IPS-18c (cell line): Measurements from ENCODE around the gene THAP7.

ENCODE experiments used
- H3K4me3 ChIP-seq: 2 replicates; pipeline ENCODE4 v1.7.0; 2013; ENCODE audit warnings: low read depth, mild to moderate bottlenecking, low read length, moderate library complexity; ENCODE audit not compliant: insufficient read depth
- H3K9me3 ChIP-seq: one replicate; pipeline ENCODE4 v1.6.1; 2013; ENCODE audit warnings: mild to moderate bottlenecking, low read length, moderate library complexity; ENCODE audit not compliant: control insufficient read depth, insufficient read depth

The THAP7 gene

DNA sequence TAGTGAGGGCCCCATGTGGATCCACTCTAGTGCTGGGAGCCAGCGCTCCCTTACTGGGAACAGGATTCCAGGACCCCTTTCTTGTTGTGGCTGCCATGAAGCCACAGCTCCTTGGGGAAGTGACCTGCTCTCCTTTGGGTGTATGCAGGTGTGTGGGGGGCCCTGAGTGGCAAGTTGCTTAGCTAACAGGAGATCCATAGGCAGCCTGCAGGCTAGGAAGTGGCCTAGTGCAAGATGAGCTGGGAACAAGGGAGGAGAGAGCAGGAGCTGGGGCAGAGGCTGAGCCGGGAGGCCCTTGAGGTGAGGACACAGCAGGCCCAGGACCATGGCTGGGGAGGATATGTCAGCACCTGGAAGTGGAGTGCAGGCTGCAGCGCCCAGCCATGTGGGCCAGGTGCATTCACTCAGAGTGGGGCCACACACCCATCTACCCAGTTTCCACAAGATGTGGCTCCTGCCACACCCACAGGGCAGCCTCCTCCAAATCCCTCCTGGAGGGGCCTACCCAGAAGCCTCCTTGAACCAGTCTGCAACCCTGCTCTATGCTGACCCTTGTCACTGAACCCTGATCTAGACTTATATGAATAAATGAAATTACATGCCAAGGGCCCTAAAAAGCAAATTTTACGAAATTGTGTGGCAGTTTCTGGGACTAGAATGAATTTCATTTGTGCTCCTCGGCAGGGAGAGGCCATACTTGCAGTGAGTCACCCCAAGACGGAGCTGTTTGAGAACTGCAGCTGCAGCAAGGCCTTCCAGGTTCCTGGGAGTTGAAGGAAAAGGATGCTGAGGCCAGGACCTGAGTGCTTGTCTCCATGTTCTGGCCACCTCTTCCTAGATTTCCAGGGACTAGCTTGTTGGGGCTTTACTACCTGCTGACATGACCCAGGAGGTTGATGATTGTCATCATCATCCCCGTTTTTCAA lies 3.2 kb downstream of the THAP7 start:
- Histone ChIP-seq H3K4me3 (no peak overlapping the region), H3K9me3 (no peaks in the 10 kb centered on the region)

DNA sequence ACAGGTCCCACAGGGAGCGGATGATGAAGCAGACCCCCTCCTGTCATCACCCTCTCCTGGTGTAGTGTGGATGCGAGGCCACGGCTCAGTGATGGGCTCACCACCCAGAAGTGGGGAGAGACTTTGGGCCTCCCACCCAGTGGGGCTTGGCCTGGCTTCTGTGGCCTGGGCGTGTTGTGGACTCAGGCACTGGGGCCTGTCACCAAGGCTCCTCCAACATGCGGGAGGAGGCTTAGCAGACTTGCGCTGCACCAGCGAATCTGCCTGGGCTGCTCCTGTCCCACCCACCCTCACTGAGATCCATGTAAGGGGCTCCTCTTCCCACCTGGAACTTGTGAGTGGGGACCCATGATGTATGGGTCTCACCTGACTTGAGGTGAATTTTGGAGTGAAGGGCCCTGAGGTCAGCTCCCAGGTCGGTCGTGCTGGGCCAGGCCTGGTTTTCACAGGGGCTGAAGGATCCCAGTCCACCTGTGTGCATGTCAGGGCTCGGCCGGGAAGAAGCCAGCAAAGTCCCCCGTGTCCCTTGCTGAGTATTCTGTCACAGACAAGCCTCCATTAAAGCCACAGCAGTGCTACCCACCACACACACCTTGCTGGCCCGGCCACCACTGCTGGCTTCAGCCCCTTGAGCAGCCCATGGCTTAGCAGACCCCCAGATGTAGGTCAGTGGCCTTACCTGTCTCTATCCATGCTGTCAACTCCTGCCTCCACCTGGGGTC lies 4.2 kb downstream of the THAP7 start:
- no peaks in the 10 kb centered on the region for H3K9me3 ChIP-seq
- no peak overlapping the region for H3K4me3 ChIP-seq

DNA sequence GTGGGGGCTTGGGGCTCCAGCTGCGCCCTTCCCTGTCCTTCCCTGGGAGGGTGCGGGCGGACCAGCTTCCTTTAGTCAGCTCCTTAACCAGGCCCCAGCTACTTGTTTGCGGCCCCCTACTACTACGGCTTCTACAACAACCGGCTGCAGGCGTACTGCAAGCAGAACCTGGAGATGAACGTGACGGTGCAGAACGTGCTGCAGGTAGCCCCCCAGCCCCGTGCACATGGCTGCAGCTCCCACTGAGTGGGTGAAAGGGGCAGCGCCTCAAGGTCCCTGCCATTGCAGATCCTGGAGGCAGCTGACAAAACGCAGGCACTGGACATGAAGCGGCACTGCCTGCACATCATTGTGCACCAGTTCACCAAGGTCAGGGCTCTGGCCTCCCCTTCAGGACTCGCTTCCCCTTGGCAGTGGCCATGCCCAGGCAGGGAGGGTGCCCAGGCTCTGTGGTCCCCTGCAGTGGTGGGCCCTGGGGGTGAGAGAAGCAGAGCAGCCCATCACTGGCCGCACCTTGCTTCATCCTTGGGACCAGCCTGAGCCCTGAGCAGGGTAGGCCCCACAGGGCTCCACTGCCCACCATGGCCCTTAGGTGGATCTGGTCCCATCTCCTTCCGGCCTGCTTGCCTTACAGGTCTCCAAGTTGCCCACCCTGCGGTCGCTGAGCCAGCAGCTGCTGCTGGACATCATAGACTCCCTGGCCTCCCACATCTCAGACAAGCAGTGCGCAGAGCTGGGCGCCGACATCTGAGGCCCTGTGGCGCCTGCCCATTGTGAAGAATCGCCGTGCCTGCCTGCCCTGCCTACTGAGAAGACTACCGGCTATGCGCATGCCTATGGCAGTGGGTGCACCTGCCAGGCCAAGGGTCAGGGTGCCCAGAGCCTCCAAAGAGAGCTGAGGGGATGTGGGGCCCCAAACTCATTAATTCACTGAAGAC lies 5.1 kb downstream of the THAP7 start:
- no peak overlapping the region for H3K4me3 ChIP-seq
- H3K9me3 ChIP-seq = no peaks in the 10 kb centered on the region

DNA sequence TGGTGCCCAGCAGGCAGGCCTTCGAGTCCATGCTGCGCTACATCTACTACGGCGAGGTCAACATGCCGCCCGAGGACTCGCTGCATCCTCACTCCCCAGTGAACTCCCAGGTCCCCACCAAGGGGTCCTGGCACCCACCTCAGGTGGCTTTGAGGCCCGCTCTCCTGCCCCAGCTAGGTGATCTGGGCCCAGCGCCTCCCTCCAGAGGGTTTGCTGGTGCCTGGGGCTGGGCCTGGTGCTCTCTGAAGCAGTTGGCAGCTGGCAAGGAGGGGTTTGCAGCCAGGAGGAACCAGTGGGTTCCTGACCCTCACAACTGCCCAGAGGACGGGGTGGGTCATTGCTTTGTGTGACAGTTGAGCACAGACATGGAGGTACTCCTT lies 5.9 kb downstream of the THAP7 start:
- H3K4me3 ChIP-seq = no peak overlapping the region
- no peaks in the 10 kb centered on the region for H3K9me3 ChIP-seq

DNA sequence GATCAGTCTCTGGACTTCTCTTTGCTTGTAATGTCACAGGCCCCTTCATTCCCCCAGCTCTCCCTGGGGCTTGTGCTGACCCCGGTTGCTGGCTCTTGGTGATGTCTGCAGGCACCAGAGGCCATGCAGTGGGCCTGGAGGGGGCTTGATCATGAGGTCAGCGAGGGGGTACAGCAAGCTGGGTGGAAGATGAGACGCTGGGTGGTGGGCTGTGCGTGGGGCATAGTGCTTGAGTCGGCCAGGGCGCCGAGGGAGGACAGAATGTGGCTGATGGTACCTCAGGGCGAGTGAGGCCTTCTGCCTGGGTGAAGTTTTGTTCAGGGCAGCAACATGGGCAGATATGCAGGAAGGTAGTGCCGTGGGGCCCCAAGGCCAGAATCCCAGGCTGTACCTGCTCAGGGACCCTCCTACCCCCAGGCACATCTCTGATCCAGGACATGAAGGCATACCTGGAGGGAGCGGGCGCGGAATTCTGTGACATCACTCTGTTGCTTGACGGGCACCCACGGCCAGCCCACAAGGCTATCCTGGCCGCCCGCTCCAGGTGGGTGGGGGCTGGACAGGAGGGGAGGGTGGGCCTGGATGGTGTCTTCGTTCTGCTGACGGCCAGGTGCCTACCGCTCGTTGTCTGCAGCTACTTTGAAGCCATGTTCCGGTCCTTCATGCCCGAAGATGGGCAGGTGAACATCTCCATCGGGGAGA lies 6.4 kb downstream of the THAP7 start:
- no peak overlapping the region for H3K4me3 ChIP-seq

DNA sequence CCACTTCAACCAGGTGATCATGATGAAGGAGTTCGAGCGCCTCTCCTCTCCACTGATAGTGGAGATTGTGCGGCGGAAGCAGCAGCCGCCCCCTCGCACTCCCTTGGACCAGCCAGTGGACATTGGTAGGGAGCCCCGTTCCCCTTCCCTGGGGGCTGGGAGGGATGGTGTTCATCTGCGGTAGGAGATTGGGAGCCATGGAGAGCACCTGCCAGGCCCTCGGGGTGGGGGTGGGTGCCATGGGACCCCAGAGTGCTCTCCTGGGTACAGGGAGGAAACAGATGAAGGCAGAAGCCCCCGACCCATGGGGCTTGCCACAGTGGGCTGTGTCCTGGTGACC lies 7.0 kb downstream of the THAP7 start:
- no peak overlapping the region for H3K4me3 ChIP-seq
- no peaks in the 10 kb centered on the region for H3K9me3 ChIP-seq

More for the DNA sequence above, 6.4 kb downstream of the THAP7 start:
- H3K9me3 ChIP-seq = no peaks in the 10 kb centered on the region

DNA sequence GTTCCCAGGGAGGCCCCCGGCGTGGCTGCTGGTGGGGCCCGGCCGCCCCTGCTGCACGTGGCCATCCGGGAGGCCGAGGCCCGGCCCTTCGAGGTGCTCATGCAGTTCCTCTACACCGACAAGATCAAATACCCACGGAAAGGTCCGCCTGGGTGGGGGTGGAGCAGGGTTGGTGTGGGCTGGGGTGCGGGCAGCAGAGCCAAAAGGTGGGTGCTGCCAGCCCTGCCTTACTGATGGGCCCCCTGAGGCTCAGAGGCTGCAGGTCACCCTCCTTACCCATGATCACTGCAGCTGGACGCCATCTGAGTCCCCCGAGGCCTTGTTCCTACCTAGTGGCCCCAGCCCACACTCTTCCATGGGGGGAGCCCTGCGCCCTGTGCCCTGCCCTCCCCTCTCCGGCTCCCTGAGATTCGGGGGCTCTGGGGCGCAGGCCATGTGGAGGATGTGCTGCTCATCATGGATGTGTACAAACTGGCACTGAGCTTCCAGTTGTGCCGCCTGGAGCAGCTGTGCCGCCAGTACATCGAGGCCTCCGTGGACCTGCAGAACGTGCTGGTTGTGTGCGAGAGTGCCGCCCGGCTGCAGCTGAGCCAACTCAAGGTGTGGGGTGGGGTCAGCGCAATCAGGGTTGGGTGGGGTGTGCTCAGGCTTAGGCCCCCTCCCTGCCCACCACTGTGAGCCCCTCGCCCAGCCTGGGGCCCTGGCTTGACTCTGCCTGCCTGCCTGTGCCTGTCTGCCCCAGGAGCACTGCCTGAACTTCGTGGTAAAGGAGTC lies 7.6 kb downstream of the THAP7 start:
- Histone ChIP-seq H3K9me3 (no peaks in the 10 kb centered on the region), H3K4me3 (no peak overlapping the region)

DNA sequence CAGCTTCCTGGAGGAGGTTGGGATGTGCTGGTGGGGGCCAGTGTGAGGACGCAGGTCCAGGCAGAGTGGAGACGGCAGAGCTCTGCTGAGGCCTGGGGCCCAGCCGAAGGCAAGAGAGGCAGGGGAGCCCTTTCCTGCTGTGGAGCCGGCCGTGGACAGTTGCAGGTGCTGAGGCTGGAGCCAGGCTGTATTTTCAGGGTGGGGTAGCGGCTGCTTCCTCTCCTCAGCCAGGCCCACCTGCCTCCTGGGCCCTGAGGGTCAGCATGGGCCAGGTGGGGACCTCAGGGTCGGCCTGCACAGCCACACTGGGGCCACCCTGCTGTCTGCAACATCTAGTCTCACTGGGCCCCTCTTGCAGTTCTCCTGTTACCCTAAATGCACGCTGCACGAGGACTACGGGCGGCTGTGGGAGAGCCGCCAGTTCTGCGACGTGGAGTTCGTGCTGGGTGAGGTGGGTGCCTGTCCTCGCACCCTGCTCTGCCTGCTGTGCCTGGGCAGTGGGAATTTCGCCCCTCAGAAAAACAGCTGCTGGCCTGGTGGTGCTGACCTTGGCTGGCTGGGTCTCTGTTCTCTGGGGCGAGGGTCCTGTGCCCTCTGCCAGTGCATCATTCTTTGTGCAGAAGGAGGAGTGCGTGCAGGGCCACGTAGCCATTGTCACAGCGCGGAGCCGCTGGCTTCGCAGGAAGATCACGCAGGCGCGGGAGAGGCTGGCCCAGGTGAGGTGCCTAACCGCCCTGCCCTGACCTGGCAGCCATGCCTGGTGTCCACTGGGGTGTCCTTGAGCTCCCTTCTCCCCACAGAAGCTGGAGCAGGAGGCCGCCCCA lies 8.4 kb downstream of the THAP7 start:
- Histone ChIP-seq H3K4me3 (no peak overlapping the region), H3K9me3 (no peaks in the 10 kb centered on the region)

DNA sequence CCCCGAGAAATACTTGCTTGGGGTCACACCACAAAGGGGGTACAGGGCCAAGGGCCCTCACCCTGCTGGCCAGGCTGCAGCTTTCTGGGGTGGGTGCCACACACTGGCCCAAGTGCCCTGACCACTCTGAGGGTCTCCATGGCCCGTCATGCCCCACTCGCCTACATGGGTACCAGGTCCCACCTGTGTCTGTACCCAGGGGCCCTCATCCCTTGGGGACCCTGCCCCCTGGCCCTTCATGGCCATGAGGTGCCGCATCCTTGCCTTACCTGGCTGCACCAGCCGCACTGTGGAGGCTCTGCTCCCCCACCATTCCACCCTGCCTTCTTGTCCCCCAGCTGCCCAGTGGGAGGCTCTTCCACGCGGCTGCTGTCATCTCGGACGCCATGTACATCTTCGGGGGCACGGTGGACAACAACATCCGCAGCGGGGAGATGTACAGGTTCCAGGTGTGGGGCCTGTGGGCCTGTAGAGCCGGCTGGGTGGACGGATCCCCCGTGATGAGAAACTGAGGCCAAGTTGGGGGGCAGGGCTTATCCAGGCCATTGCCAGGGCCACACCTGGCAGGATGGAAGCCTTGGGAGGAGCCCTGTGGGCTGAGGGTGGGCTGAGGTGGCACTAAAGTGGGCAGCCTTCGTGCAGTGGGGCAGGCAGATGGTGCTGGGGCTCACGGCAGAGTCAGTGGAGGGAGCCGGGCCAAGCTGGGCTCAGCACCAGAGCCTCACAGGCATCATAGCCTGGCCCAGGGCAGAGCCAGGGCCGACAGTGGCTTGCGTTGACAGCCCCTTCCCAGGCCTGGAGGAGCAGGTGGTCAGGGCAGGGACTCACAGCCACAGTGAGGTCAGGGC lies 9.2 kb downstream of the THAP7 start:
- H3K9me3 ChIP-seq = no peaks in the 10 kb centered on the region
- no peak overlapping the region for H3K4me3 ChIP-seq

DNA sequence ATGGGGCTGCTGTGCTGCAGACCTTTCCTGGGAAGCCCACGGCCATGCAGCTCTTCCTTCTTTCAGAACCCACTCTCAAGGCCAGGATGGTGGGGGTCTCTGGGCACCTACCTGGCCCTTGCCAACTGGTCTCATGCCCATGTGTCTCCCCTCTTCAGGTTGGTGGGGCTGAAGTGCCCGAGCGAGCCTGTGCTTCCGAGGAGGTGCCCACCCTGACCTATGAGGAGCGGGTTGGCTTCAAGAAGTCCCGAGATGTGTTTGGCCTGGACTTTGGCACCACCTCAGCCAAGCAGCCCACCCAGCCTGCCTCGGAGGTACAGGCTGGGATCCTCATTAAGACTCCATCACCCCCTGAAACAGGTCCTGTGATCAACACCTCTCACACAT lies 9.9 kb downstream of the THAP7 start:
- Histone ChIP-seq H3K9me3 (no peaks in the 10 kb centered on the region), H3K4me3 (no peak overlapping the region)

DNA sequence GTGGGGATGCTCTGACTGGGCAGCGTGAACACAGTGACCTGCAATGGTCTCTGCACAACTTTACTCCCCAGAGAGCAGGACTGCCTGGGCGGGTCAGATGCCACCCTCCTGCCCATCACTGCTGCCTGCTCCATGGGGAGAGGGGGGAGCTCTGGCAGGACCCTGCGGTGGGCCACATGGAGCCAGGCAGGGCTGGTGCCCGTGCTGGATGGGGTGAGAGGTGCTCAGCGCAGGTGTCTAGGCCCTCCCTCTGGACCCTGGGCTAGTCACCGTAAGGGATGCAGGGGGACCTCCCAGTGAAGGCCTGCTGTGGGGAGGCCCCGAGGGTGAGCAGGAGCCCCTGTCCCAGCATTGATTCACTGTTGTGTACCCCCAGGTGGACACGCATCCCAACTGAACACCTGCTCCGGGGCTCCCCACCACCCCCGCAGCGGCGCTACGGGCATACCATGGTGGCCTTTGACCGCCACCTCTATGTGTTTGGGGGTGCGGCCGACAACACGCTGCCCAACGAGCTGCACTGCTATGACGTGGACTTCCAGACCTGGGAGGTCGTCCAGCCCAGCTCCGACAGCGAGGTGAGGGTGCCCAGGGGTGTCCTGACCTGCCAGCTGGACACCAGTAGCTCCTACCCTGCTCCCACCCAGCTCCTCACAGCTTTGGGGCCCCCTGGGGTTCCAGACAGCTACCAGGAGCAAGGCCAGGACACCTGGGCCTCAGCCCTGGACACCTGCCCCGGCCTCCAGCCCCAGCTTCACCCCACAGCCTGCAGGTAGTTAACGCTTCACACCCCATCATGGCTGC lies 10.5 kb downstream of the THAP7 start:
- Histone ChIP-seq H3K4me3 (no peak overlapping the region), H3K9me3 (no peaks in the 10 kb centered on the region)

DNA sequence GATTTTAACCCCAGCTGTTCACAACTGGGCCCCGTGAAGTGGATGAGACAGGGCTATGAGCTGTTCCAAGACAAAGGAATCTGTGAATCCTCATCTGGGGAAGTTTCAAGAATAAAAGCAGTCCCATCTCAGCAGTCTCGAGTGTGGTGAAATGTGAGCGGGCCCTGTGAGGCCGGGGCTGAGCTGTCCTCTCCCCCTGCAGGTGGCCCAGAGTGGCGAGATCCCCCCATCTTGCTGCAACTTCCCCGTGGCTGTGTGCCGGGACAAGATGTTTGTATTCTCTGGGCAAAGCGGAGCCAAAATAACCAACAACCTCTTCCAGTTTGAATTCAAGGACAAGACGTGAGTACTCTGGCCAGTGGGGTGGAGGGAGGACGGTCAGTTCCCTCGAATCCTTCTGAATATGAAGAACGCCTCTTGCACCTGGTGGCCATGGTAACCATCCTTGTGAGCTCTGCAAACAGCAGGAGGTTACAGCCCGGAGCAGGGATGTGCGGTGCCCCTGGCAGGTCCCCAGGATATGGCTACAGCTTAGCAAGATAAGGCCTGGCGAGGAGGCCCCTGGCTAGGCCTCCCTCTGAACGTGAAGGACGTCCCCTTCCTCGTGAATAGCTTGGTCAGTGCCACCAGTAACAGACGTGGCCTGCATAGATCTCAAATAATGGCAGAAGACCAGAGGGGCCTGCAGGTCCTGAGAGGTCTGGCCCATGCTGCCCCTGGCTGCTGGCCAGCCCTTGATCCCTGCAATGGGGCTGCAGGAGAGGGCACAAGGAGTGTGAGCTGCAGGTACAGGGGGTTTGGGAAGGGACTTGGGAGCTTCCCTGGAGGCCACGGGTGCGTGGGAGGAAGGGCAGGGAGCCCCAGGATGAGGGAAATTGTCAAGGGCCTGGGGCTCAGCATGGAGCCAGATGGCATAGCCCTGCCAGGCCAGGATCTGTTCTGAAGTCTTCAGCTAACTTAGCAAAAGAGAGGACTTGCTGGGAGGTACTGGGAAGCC lies 11.4 kb downstream of the THAP7 start:
- H3K9me3 ChIP-seq = no peaks in the 10 kb centered on the region
- no peak overlapping the region for H3K4me3 ChIP-seq
